NT2/D1 (cell line): Measurements from ENCODE around the gene ABLIM1.

Experiments
- DNase-seq: peaks from one replicate; pipeline ENCODE4 v3.0.0-alpha.2; 2011; ENCODE audit warnings: low read depth, low spot score
- H3K27me3 ChIP-seq: 2 replicates; pipeline ENCODE4 v1.6.0; 2011; ENCODE audit warnings: mild to moderate bottlenecking; ENCODE audit not compliant: insufficient read length, insufficient read depth
- H3K36me3 ChIP-seq: 2 replicates; pipeline ENCODE4 v1.6.1; 2011; ENCODE audit warnings: mild to moderate bottlenecking, low read length, mixed read lengths; ENCODE audit not compliant: insufficient read depth, insufficient read length
- H3K4me1 ChIP-seq: 2 replicates; pipeline ENCODE4 v1.5.1; 2011; ENCODE audit not compliant: insufficient read depth, insufficient read length
- H3K4me3 ChIP-seq: 2 replicates; pipeline ENCODE4 v1.5.1; 2011; ENCODE audit warnings: low read depth; ENCODE audit not compliant: insufficient read length
- H3K9ac ChIP-seq: 2 replicates; pipeline ENCODE4 v1.6.0; 2011; ENCODE audit warnings: low read depth; ENCODE audit not compliant: insufficient read length
- H3K9me3 ChIP-seq: 2 replicates; pipeline ENCODE4 v1.5.1; 2011; ENCODE audit warnings: mild to moderate bottlenecking, low read length; ENCODE audit not compliant: insufficient read depth
- SUZ12 ChIP-seq: IDR thresholded peaks from 2 replicates; pipeline ENCODE4 v1.6.1; 2011; ENCODE audit not compliant: insufficient read length, insufficient read depth; ENCODE audit errors: extremely low read depth
- YY1 ChIP-seq: IDR thresholded peaks from 2 replicates; pipeline ENCODE4 v1.6.1; 2011; ENCODE audit not compliant: insufficient read length, insufficient read depth
- ZNF274 ChIP-seq: IDR thresholded peaks from 2 replicates; pipeline ENCODE4 v1.6.1; 2011; ENCODE audit warnings: mild to moderate bottlenecking, low read depth, low read length

The ABLIM1 gene

GRCh38 chr10:114607358-114607998, 50.6 kb downstream of the ABLIM1 start:
- Histone ChIP-seq H3K9me3 (no peaks in the 10 kb centered on the region), H3K9ac (no peak overlapping the region), H3K27me3 (no peaks in the 10 kb centered on the region), H3K4me3 (no peak overlapping the region), H3K36me3 (no peaks in the 10 kb centered on the region), H3K4me1 (no peaks in the 10 kb centered on the region)
- no peak for DNase-seq
- no peak for TF ChIP-seq ZNF274
- TF ChIP-seq SUZ12 = no peak

- no peaks in the 10 kb centered on the region for H3K4me1 ChIP-seq
- no peaks in the 10 kb centered on the region for H3K27me3 ChIP-seq
- no peak overlapping the region for H3K4me3 ChIP-seq
- H3K9ac ChIP-seq = no peak overlapping the region
- H3K36me3 ChIP-seq = peaks cover 12% of the 10 kb centered on the region
- no peak for DNase-seq
- TF ChIP-seq YY1 (no peak), ZNF274 (no peak), SUZ12 (no peak)
- no peaks in the 10 kb centered on the region for H3K9me3 ChIP-seq
Observed at GRCh38 chr10:114605155-114605797, 52.8 kb downstream of the ABLIM1 start.

- no peaks in the 10 kb centered on the region for H3K27me3 ChIP-seq
Observed at GRCh38 chr10:114604357-114605130, 53.5 kb downstream of the ABLIM1 start.

GRCh38 chr10:114603948-114604347, 54.1 kb downstream of the ABLIM1 start:
- H3K9ac ChIP-seq = no peak overlapping the region
- H3K27me3 ChIP-seq = no peaks in the 10 kb centered on the region
- H3K4me1 ChIP-seq = no peaks in the 10 kb centered on the region
- DNase-seq = no peak
- H3K36me3 ChIP-seq = peaks cover 16% of the 10 kb centered on the region
- H3K9me3 ChIP-seq = no peaks in the 10 kb centered on the region
- TF ChIP-seq ZNF274 = no peak
- no peak for TF ChIP-seq SUZ12
- no peak for TF ChIP-seq YY1
- no peak overlapping the region for H3K4me3 ChIP-seq

More at GRCh38 chr10:114604357-114605130, 53.5 kb downstream of the ABLIM1 start:
- TF ChIP-seq ZNF274 = no peak
- TF ChIP-seq SUZ12 = no peak
- TF ChIP-seq YY1 = no peak
- Histone ChIP-seq H3K9me3 (no peaks in the 10 kb centered on the region), H3K4me3 (no peak overlapping the region), H3K9ac (no peak overlapping the region), H3K36me3 (peaks cover 16% of the 10 kb centered on the region), H3K4me1 (no peaks in the 10 kb centered on the region)
- DNase-seq = no peak

GRCh38 chr10:114603303-114603702, 54.8 kb downstream of the ABLIM1 start:
- no peak for TF ChIP-seq SUZ12
- TF ChIP-seq ZNF274 = no peak
- TF ChIP-seq YY1 = no peak
- peaks cover 19% of the 10 kb centered on the region for H3K36me3 ChIP-seq
- H3K4me3 ChIP-seq = no peak overlapping the region
- H3K27me3 ChIP-seq = no peaks in the 10 kb centered on the region
- H3K4me1 ChIP-seq = no peaks in the 10 kb centered on the region
- no peak overlapping the region for H3K9ac ChIP-seq
- DNase-seq = no peak
- no peaks in the 10 kb centered on the region for H3K9me3 ChIP-seq

- Histone ChIP-seq H3K27me3 (no peaks in the 10 kb centered on the region), H3K9ac (no peak overlapping the region), H3K4me1 (no peaks in the 10 kb centered on the region), H3K36me3 (peaks cover 19% of the 10 kb centered on the region), H3K4me3 (no peak overlapping the region), H3K9me3 (no peaks in the 10 kb centered on the region)
- no peak for DNase-seq
- TF ChIP-seq SUZ12 = no peak
- no peak for TF ChIP-seq YY1
- TF ChIP-seq ZNF274 = no peak
Observed at GRCh38 chr10:114600057-114600456, 58.0 kb downstream of the ABLIM1 start.

GRCh38 chr10:114596793-114597192, 61.3 kb downstream of the ABLIM1 start:
- H3K36me3 ChIP-seq = peaks cover 19% of the 10 kb centered on the region
- no peak overlapping the region for H3K9ac ChIP-seq
- H3K4me1 ChIP-seq = no peaks in the 10 kb centered on the region
- no peak for DNase-seq
- no peak overlapping the region for H3K4me3 ChIP-seq
- no peak for TF ChIP-seq SUZ12
- TF ChIP-seq ZNF274 = no peak
- H3K9me3 ChIP-seq = no peaks in the 10 kb centered on the region
- H3K27me3 ChIP-seq = no peaks in the 10 kb centered on the region
